Gastroesophageal sphincter (tissue), 4 donors: Measurements from ENCODE around the gene PIF1. TPM values are rescaled to one million over a fixed set of nuclear protein-coding genes. Genes with fewer than 3 reads are reported as not detected.
A peak's percentile ranks its signal among the peaks of the same experiment; 100 is the strongest.

ENCODE experiments used
- ATAC-seq: fragments of 150-250 bp; one replicate; pipeline ENCODE4 v1.9.1; 2016; ENCODE audit warnings: mild to moderate bottlenecking, moderate library complexity
- H3K27ac ChIP-seq, 4 donors: fragments of 200-600 bp; sonication (generic) in 3 of 4; 1 replicate in 3 of 4; 2 replicates in 1 of 4; pipeline ENCODE4 v1.5.1; 2016 to 2019
- H3K27me3 ChIP-seq: fragments of 200-600 bp; sonication (generic); one replicate; pipeline ENCODE4 v1.5.1; 2019
- H3K36me3 ChIP-seq, 2 donors: fragments of 200-600 bp; sonication (generic); one replicate each; pipeline ENCODE4 v1.5.1; 2019; ENCODE audit warnings: control low read depth in 1 of 2
- H3K4me1 ChIP-seq, 3 donors: fragments of 200-600 bp; sonication (generic); 1 replicate in 2 of 3; 2 replicates in 1 of 3; pipeline ENCODE4 v1.5.1; 2016 to 2019; ENCODE audit warnings: control low read depth in 2 of 3
- H3K4me3 ChIP-seq, 2 donors: fragments of 200-600 bp; sonication (generic); one replicate each; pipeline ENCODE4 v1.5.1; 2019; ENCODE audit warnings: mild to moderate bottlenecking in 1 of 2, moderate library complexity in 1 of 2
- H3K9me3 ChIP-seq, 3 donors: fragments of 200-600 bp; sonication (generic); one replicate each; pipeline ENCODE4 v1.5.1; 2017 to 2019; ENCODE audit warnings: control low read depth in 2 of 3
- EP300 ChIP-seq: sonication (generic); formaldehyde crosslinking; IDR thresholded peaks from one replicate; pipeline ENCODE4 v1.6.1; 2017; ENCODE audit warnings: antibody characterized with exemption, mild to moderate bottlenecking
- POLR2A ChIP-seq, 2 donors: fragments of 450-650 bp; IDR thresholded peaks; one replicate each; pipeline ENCODE4 v1.6.1; 2017; ENCODE audit warnings: antibody characterized with exemption in 2 of 2, mild to moderate bottlenecking in 2 of 2, moderate library complexity in 1 of 2
- POLR2AphosphoS5 ChIP-seq: sonication (generic); formaldehyde crosslinking; IDR thresholded peaks from one replicate; pipeline ENCODE4 v1.6.1; 2017; ENCODE audit warnings: antibody characterized with exemption
- WGBS, 2 donors: methylation state at CpG; one replicate each; pipeline ENCODE4 v1.1.5; 2018; ENCODE audit warnings: low coverage in 1 of 2; 5-methylcytosine and 5-hydroxymethylcytosine counted together
- total RNA-seq, 4 donors: library from RNA; depleted of rRNA; stranded (reverse); fragments of >200 nt; gene quantifications; one replicate each; pipeline ENCODE4 v1.1.0, GENCODE V29; 2016
- TF ChIP-seq, protein P1 (sequence below), 4 experiments: fragments of 200-600 bp in 2 of 4; fragments of 450-650 bp in 2 of 4; sonication (generic) in 1 of 4; IDR thresholded peaks; one replicate each; pipeline ENCODE4 v1.5.1; 2017 to 2019; ENCODE audit warnings: antibody characterized with exemption in 4 of 4, mild to moderate bottlenecking in 2 of 4, moderate library complexity in 2 of 4

Gene PIF1
- total RNA-seq, 4 donors from 2014 or later, result 1.6 to 3.4 (median 2.3) TPM

DNA sequence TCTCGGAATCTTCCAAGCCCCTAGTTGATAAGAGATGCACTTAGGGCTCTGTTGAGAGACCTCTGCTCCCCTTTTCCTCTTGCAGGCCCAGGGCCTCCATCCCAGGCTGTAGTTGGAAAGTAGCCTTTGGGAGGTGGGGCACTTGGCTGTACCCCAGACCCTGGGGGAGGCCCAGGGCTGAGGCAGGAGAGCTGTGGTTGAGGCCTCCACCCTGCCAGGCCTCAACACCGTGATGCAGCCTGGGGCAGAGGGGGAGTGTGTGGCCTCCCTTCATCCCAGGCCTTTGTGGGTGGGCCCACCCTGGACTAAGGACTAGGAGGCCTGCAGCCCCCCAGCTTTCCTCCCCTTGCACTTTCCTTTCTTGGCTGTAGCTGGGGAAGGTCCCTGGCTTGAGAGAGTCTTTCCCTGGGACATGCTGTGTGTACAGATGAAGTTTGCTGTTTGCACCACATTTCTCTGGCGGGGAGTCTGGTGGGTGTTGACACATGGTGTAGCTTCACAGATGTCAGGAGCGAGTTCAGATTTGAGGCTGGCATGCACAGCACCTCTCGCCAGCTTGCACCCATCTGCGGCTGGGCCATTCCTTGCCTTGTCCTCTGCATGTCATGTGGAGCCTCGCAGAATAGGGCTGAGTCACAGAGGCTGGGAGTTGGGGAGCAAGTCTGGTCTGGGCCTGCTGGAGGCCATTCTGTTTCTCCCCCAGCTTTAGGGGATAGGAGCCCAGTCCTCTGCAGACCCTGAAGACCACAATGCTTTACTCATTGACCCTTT lies 29.9 kb upstream of the PIF1 start:
- ATAC-seq, result no peak
- Histone ChIP-seq H3K9me3 (no peaks in the 10 kb centered on the region), H3K4me1 (peaks cover 26 to 100% (median 90%) of the 10 kb centered on the region in 3 donors), H3K27ac (peak overlapping the region; percentile 47 to 96 (median 90)), H3K27me3 (no peaks in the 10 kb centered on the region), H3K4me3 (no peak overlapping the region), H3K36me3 (peaks cover 0 to 45% of the 10 kb centered on the region in 2 donors)
- TF ChIP-seq, protein P1, sequence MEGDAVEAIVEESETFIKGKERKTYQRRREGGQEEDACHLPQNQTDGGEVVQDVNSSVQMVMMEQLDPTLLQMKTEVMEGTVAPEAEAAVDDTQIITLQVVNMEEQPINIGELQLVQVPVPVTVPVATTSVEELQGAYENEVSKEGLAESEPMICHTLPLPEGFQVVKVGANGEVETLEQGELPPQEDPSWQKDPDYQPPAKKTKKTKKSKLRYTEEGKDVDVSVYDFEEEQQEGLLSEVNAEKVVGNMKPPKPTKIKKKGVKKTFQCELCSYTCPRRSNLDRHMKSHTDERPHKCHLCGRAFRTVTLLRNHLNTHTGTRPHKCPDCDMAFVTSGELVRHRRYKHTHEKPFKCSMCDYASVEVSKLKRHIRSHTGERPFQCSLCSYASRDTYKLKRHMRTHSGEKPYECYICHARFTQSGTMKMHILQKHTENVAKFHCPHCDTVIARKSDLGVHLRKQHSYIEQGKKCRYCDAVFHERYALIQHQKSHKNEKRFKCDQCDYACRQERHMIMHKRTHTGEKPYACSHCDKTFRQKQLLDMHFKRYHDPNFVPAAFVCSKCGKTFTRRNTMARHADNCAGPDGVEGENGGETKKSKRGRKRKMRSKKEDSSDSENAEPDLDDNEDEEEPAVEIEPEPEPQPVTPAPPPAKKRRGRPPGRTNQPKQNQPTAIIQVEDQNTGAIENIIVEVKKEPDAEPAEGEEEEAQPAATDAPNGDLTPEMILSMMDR (IDR thresholded peaks at IDR 0.05), result no peak
- TF ChIP-seq EP300 (no peak), POLR2AphosphoS5 (no peak), POLR2A (IDR thresholded peaks at IDR 0.05) (no peak)
- 20 to 80% methylated on average over 1 of the region's 7 CpGs for WGBS, 2 donors

DNA sequence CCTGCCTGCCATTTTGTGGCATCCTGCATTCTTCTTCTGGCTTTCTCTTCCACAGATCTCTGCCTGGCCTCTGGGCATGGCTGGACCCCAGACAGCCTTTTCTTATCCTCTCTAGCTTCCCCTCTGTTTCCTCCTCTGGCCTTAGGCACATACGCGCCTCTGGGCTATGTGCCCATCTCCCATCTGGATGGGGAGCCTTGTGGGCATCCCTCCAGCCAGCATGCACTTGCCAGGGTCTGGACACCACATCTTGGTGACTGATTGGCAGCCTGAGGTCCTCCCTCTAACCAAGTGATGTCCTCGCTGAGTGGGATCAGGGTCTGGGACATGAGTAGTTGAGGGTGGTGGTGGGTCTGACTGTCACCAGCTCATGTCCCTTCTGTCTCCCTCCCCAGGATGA lies 29.1 kb upstream of the PIF1 start:
- no peak for ATAC-seq
- peaks cover 26 to 100% (median 88%) of the 10 kb centered on the region in 3 donors for H3K4me1 ChIP-seq

DNA sequence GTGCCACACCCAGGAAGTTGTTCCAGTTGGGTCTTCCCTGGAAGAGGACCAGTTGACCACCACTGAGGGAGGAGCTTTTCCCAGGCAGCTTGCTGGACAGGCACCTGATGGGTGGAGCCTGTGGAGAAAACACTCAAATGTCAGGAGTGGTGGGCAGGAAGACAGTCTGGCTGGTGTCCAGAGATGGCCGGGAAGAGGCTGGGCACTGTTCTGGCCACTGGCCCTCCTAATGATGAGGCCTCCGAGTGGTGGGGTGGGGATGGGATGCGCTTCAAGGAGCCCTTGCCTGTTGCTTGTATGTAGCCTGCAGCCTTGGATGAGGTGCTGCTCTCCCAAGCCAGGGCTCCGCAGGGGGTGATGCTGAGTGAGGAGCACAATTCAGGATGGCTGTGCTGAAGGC lies 28.6 kb upstream of the PIF1 start:
- H3K9me3 ChIP-seq, result no peaks in the 10 kb centered on the region
- peak overlapping the region in 3 of 4 donors; percentile 90 to 96 (median 91) for H3K27ac ChIP-seq
- TF ChIP-seq POLR2AphosphoS5 (peak; percentile 34), POLR2A (IDR thresholded peaks at IDR 0.05) (no peak)
- H3K27me3 ChIP-seq, result no peaks in the 10 kb centered on the region
- peaks cover 0 to 49% of the 10 kb centered on the region in 2 donors for H3K36me3 ChIP-seq
- no peak overlapping the region for H3K4me3 ChIP-seq
- 40 to 100% methylated on average over 1 to 2 of the region's 4 CpGs for WGBS, 2 donors
- no peak for ATAC-seq
- peaks cover 26 to 100% (median 84%) of the 10 kb centered on the region in 3 donors for H3K4me1 ChIP-seq

More for the DNA sequence above, 29.1 kb upstream of the PIF1 start:
- Histone ChIP-seq H3K9me3 (no peaks in the 10 kb centered on the region), H3K27ac (peak overlapping the region; percentile 10 to 96 (median 90)), H3K4me3 (no peak overlapping the region), H3K36me3 (peaks cover 0 to 45% of the 10 kb centered on the region in 2 donors), H3K27me3 (no peaks in the 10 kb centered on the region)
- TF ChIP-seq, protein P1 (IDR thresholded peaks at IDR 0.05), result no peak
- TF ChIP-seq POLR2A (IDR thresholded peaks at IDR 0.05), result no peak
- TF ChIP-seq EP300, result no peak
- 20% methylated on average over 1 of the region's 3 CpGs; no CpG with 5 or more reads in 1 of the 2 donors for WGBS, 2 donors

DNA sequence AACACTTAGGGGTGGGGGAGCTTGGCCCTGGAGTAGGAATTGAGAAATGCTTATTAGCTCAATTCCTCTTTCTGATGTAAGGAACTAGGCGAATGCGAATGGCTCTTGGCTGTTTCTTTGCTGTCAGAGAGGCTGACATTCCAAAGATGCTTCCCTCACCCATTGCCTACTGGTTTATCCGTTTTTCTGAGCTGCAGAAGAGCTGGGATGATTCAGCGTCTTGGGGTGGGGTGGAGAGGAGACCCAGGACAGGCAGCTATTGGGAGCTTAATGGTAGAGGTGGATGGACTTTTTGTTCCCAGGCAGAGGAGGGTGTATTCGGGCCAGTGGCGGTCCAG lies 26.0 kb upstream of the PIF1 start:
- Histone ChIP-seq H3K4me3 (peak overlapping the region in 1 of 2 donors; percentile 11), H3K27me3 (no peaks in the 10 kb centered on the region), H3K36me3 (peaks cover 0 to 57% of the 10 kb centered on the region in 2 donors), H3K4me1 (peaks cover 12 to 100% (median 74%) of the 10 kb centered on the region in 3 donors), H3K27ac (peak overlapping the region; percentile 88 to 96 (median 92)), H3K9me3 (no peaks in the 10 kb centered on the region)
- TF ChIP-seq POLR2AphosphoS5, result peak; percentile 75
- TF ChIP-seq POLR2A (IDR thresholded peaks at IDR 0.05), result no peak
- peak; percentile 86 for ATAC-seq
- 0 to 22% methylated on average over 4 to 6 of the region's 6 CpGs for WGBS, 2 donors

DNA sequence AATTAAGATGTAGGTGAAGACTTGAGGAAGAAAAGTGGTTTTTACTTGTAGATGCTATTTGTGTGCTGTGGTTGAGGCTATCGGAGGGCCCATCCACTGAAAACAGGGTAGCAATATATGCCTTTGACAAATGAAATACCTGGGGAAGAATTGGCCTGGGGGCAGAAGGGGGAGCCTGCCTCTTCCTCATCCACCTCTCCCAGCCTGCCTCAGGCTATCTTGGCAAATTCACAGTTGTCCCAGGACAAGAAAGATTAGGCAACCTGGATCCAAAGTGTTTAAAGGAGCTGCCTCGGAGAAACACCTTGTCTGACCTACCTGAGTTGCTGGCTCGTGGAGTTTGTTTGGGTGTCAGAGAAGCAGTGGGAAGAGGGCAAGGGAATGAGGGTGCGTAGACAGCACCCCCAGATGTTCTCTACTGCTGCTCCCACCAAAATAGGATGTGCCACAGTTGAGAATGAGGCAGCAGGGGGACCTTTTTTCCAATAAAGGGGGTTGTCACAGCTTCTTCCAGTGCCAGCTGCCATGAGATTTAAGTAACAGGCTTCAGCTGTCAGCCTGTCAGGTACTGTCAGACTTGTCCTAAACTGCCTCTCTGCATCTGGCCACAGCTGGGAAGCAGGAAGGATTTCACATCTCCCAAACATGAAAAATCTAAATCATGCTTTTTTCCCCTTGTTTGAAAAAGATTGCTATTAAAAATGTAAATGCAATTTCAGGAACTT lies 25.5 kb upstream of the PIF1 start:
- peaks cover 7 to 100% (median 71%) of the 10 kb centered on the region in 3 donors for H3K4me1 ChIP-seq
- H3K27ac ChIP-seq, result peak overlapping the region; percentile 88 to 96 (median 92)

More for the DNA sequence above, 25.5 kb upstream of the PIF1 start:
- ATAC-seq, result no peak
- Histone ChIP-seq H3K27me3 (no peaks in the 10 kb centered on the region), H3K36me3 (peaks cover 0 to 55% of the 10 kb centered on the region in 2 donors), H3K9me3 (no peaks in the 10 kb centered on the region), H3K4me3 (no peak overlapping the region)
- no peak for TF ChIP-seq POLR2A (IDR thresholded peaks at IDR 0.05)
- TF ChIP-seq POLR2AphosphoS5, result no peak
- TF ChIP-seq, protein P1 (IDR thresholded peaks at IDR 0.05), result no peak
- TF ChIP-seq EP300, result no peak
- WGBS, 2 donors, result 62 to 80% methylated on average over 4 of the region's 4 CpGs
